Activated CD4-positive, alpha-beta memory T cell treated with anti-CD3 and anti-CD28 coated beads for 36 hours (primary cell): ENCODE data around the gene FOXP3. TPM values are rescaled to one million over a fixed set of nuclear protein-coding genes. Genes with fewer than 3 reads are reported as not detected.

Source experiments
- CTCF ChIA-PET: fragments of 350-600 bp; sonication (Branson Sonifier 250); formaldehyde crosslinking; loops from one replicate; lab custom pipeline; 2021; ENCODE audit warnings: antibody characterized with exemption, inconsistent platforms; lab: Charles Lee
- POLR2A ChIA-PET: fragments of 350-600 bp; sonication (Branson Sonifier 250); formaldehyde crosslinking; loops from one replicate; lab custom pipeline; 2021; ENCODE audit warnings: antibody characterized with exemption; lab: Charles Lee
- DNase-seq: peaks from one replicate; pipeline ENCODE4 v3.0.0-alpha.2; 2020
- H3K27ac Mint-ChIP-seq: one replicate; pipeline ENCODE4 v1.8.0; 2021; ENCODE audit warnings: mixed read lengths
- H3K27me3 Mint-ChIP-seq: one replicate; pipeline ENCODE4 v1.8.0; 2021; ENCODE audit warnings: mixed read lengths
- H3K36me3 Mint-ChIP-seq: one replicate; pipeline ENCODE4 v1.8.0; 2021; ENCODE audit warnings: mixed read lengths
- H3K4me1 Mint-ChIP-seq: one replicate; pipeline ENCODE4 v1.8.0; 2021; ENCODE audit warnings: low read depth, mixed read lengths
- H3K4me3 Mint-ChIP-seq: one replicate; pipeline ENCODE4 v1.8.0; 2021; ENCODE audit warnings: mild to moderate bottlenecking, mixed read lengths
- H3K9me3 Mint-ChIP-seq: one replicate; pipeline ENCODE4 v1.8.0; 2021; ENCODE audit warnings: mixed read lengths
- intact Hi-C: fragments of 100-400 bp; cut with micrococcal nuclease; formaldehyde crosslinking; loops from one replicate; pipeline ENCODE4 v1.15.1; 2023
- total RNA-seq, 2 experiments: library from RNA; stranded (reverse); gene quantifications; one replicate each; pipeline ENCODE4 v1.2.3, GENCODE V29; 2021

The FOXP3 gene
- total RNA-seq, 2 experiments from 2014 or later = 23.1 to 23.8 TPM

DNA sequence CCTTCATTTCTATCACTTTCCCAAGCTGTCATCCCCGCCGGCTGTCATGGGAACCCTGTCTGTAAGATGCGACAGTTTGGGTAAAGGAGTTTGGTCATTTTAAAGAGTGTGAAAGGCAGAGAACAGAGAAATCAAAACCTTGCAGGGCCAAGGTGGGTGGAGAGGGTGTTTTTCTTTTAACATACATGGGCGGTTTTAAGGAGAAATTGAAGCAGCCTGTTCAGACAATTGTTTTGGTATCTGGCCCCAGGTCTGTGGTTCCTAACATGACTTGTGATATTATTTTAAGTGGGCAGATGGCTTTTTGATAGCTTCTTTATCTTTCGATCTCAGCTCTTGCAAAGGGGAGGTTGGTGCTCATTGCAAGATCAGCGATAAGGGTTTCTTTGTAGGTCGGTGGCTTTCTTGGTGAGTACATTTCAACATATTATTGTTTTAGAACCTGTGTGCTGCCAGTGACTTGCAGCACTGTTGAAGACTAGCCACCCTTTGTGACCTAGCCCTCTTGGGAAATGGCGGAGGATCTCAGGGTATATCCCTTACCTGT is 8.7 kb upstream of the FOXP3 start:
- H3K4me1 Mint-ChIP-seq = peaks cover 79% of the 10 kb centered on the region
- H3K9me3 Mint-ChIP-seq = no peaks in the 10 kb centered on the region

GRCh38 chrX:49272421-49272820 is 7.9 kb upstream of the FOXP3 start:
- intact Hi-C loops = loop anchor here (2.0 to 10.0 kb wide), 2 partner anchors 20 to 698 kb away; partner anchors contain the start of gene RBM3
- DNase-seq = peak; percentile 52
- ChIA-PET CTCF (interaction anchor here (1.9 kb wide), 1 partner anchor 80 kb away, joined by 8 read pairs; no protein-coding TSS in a partner anchor), POLR2A (interaction anchor here (0.6 to 1.2 kb wide), 3 partner anchors 8 to 82 kb away, joined by 3 to 4 read pairs (median 3); no protein-coding TSS in a partner anchor)
- no peaks in the 10 kb centered on the region for H3K27me3 Mint-ChIP-seq
- H3K4me1 Mint-ChIP-seq = peaks cover 77% of the 10 kb centered on the region
- H3K27ac Mint-ChIP-seq = peak overlapping the region; percentile 100
- H3K4me3 Mint-ChIP-seq = peak overlapping the region; percentile 73
- peaks cover 22% of the 10 kb centered on the region for H3K36me3 Mint-ChIP-seq
- H3K9me3 Mint-ChIP-seq = no peaks in the 10 kb centered on the region

More for the DNA sequence above, 8.7 kb upstream of the FOXP3 start:
- ChIA-PET CTCF (interaction anchor here (1.9 kb wide), 1 partner anchor 81 kb away, joined by 8 read pairs; no protein-coding TSS in a partner anchor), POLR2A (interaction anchor here (0.6 to 1.5 kb wide), 4 partner anchors 9 to 82 kb away, joined by 3 to 4 read pairs (median 3); no protein-coding TSS in a partner anchor)
- Mint-ChIP-seq H3K36me3 (peaks cover 22% of the 10 kb centered on the region), H3K27ac (peak overlapping the region; percentile 100), H3K4me3 (peak overlapping the region; percentile 73), H3K27me3 (no peaks in the 10 kb centered on the region)
- peak; percentile 67 for DNase-seq
- intact Hi-C loops = loop anchor here (1.0 to 10.0 kb wide), 3 partner anchors 20 to 698 kb away; partner anchors contain the start of genes GPKOW and RBM3

- Mint-ChIP-seq H3K4me3 (peak overlapping the region; percentile 79), H3K9me3 (no peaks in the 10 kb centered on the region), H3K4me1 (peaks cover 68% of the 10 kb centered on the region), H3K27ac (peak overlapping the region; percentile 100), H3K36me3 (peaks cover 22% of the 10 kb centered on the region), H3K27me3 (no peaks in the 10 kb centered on the region)
- ChIA-PET CTCF (no interaction called here), POLR2A (no interaction called here)
- DNase-seq = peak; percentile 48
- intact Hi-C loops = loop anchor here (10.0 kb wide), 1 partner anchor 697 kb away; the partner anchor contains the start of gene RBM3
Observed at GRCh38 chrX:49271341-49271740, 6.8 kb upstream of the FOXP3 start.

GRCh38 chrX:49270249-49270921 is 5.9 kb upstream of the FOXP3 start:
- intact Hi-C loops = loop anchor here (10.0 kb wide), 1 partner anchor 696 kb away; the partner anchor contains the start of gene RBM3
- ChIA-PET CTCF (no interaction called here), POLR2A (no interaction called here)
- Mint-ChIP-seq H3K36me3 (peaks cover 22% of the 10 kb centered on the region), H3K4me3 (peak overlapping the region; percentile 79), H3K27me3 (no peaks in the 10 kb centered on the region), H3K27ac (peak overlapping the region; percentile 100), H3K9me3 (no peaks in the 10 kb centered on the region), H3K4me1 (peaks cover 58% of the 10 kb centered on the region)
- DNase-seq = no peak

GRCh38 chrX:49269767-49270248 is 5.3 kb upstream of the FOXP3 start, which contains the start of gene PPP1R3F:
TSS of gene PPP1R3F (plus strand) at chrX:49269793. CDS start at chrX:49269870, 77 bp downstream.
- peaks cover 57% of the 10 kb centered on the region for H3K4me1 Mint-ChIP-seq
- H3K4me3 Mint-ChIP-seq = peak within 1 kb of the TSS; percentile 91
- no peaks in the 10 kb centered on the region for H3K27me3 Mint-ChIP-seq
- DNase-seq = no peak
- CTCF ChIA-PET = no interaction called here
- H3K36me3 Mint-ChIP-seq = peaks cover 17% of the 10 kb centered on the region
- no peaks in the 10 kb centered on the region for H3K9me3 Mint-ChIP-seq
- intact Hi-C loops = loop anchor here (1.0 to 10.0 kb wide), 6 partner anchors 35 to 695 kb away; partner anchors contain the start of genes CCDC22, OTUD5, RBM3 and SYP
- peak within 1 kb of the TSS; percentile 100 for H3K27ac Mint-ChIP-seq
- POLR2A ChIA-PET = interaction anchor here (1.4 to 1.5 kb wide), 2 partner anchors 8 to 98 kb away, joined by 4 to 6 read pairs; partner anchors contain the start of gene PLP2

GRCh38 chrX:49269010-49269766 is 4.7 kb upstream of the FOXP3 start:
- CTCF ChIA-PET = interaction anchor here (0.6 to 1.2 kb wide), 3 partner anchors 12 to 113 kb away, joined by 3 to 7 read pairs (median 4); no protein-coding TSS in a partner anchor
- Mint-ChIP-seq H3K4me1 (peaks cover 56% of the 10 kb centered on the region), H3K27ac (peak overlapping the region; percentile 98), H3K36me3 (peaks cover 11% of the 10 kb centered on the region), H3K27me3 (no peaks in the 10 kb centered on the region), H3K9me3 (no peaks in the 10 kb centered on the region), H3K4me3 (peak overlapping the region; percentile 91)
- intact Hi-C loops = loop anchor here (1.0 to 5.0 kb wide), 5 partner anchors 34 to 312 kb away; partner anchors contain the start of genes CCDC22, OTUD5 and SYP
- POLR2A ChIA-PET = interaction anchor here (1.4 to 1.5 kb wide), 2 partner anchors 9 to 97 kb away, joined by 4 to 6 read pairs; partner anchors contain the start of gene PLP2
- peak; percentile 97 for DNase-seq

DNA sequence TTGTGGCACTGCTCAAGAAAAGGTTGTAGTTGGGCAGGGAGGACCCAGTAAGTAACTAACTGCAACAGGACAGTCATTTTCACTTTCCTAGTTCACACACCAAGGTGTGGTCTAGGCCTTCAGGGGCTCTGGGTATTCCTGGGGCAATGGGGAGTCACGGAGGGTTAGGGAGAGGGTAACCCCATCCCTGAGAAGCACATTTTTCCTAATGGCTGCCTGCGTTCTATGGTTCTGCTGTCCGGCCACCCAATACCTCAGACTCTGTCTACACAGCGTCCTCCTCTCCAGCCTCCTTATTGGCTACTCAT is 4.1 kb upstream of the FOXP3 start:
- Mint-ChIP-seq H3K4me1 (peaks cover 55% of the 10 kb centered on the region), H3K36me3 (peaks cover 11% of the 10 kb centered on the region), H3K9me3 (no peaks in the 10 kb centered on the region), H3K27me3 (no peaks in the 10 kb centered on the region), H3K27ac (peak overlapping the region; percentile 98), H3K4me3 (peak overlapping the region; percentile 91)
- ChIA-PET CTCF (interaction anchor here (1.0 to 1.2 kb wide), 2 partner anchors 76 to 113 kb away, joined by 3 to 7 read pairs; no protein-coding TSS in a partner anchor), POLR2A (interaction anchor here (1.4 to 1.5 kb wide), 2 partner anchors 9 to 97 kb away, joined by 4 to 6 read pairs; partner anchors contain the start of gene PLP2)
- DNase-seq = no peak
- intact Hi-C loops = loop anchor here (1.0 to 5.0 kb wide), 5 partner anchors 33 to 311 kb away; partner anchors contain the start of genes CCDC22, OTUD5 and SYP

- ChIA-PET POLR2A (no interaction called here), CTCF (no interaction called here)
- no peaks in the 10 kb centered on the region for H3K27me3 Mint-ChIP-seq
- H3K9me3 Mint-ChIP-seq = no peaks in the 10 kb centered on the region
- DNase-seq = no peak
- peak overlapping the region; percentile 10 for H3K4me3 Mint-ChIP-seq
- peaks cover 51% of the 10 kb centered on the region for H3K4me1 Mint-ChIP-seq
- intact Hi-C loops = loop anchor here (5.0 kb wide), 1 partner anchor 309 kb away; the partner anchor contains the start of gene OTUD5
- H3K36me3 Mint-ChIP-seq = peaks cover 17% of the 10 kb centered on the region
- H3K27ac Mint-ChIP-seq = no peak overlapping the region
Observed at GRCh38 chrX:49266523-49267445, 2.3 kb upstream of the FOXP3 start.

- peaks cover 45% of the 10 kb centered on the region for H3K4me1 Mint-ChIP-seq
- ChIA-PET CTCF (interaction anchor here (0.9 to 1.0 kb wide), 2 partner anchors 28 to 71 kb away, joined by 3 to 4 read pairs; partner anchors contain the start of gene CCDC22), POLR2A (interaction anchor here (0.7 kb wide), 2 partner anchors 9 to 10 kb away, joined by 3 to 4 read pairs; no protein-coding TSS in a partner anchor)
- peak overlapping the region; percentile 68 for H3K4me3 Mint-ChIP-seq
- intact Hi-C loops = no loop called here
- H3K27me3 Mint-ChIP-seq = no peaks in the 10 kb centered on the region
- H3K27ac Mint-ChIP-seq = peak overlapping the region; percentile 79
- H3K9me3 Mint-ChIP-seq = no peaks in the 10 kb centered on the region
- DNase-seq = no peak
- H3K36me3 Mint-ChIP-seq = peaks cover 9% of the 10 kb centered on the region
Observed at GRCh38 chrX:49263631-49264030, 879 bp downstream of the FOXP3 start.

GRCh38 chrX:49262603-49263002 is 1.9 kb downstream of the FOXP3 start:
- CTCF ChIA-PET = interaction anchor here (1.0 kb wide), 1 partner anchor 70 kb away, joined by 4 read pairs; no protein-coding TSS in a partner anchor
- peaks cover 44% of the 10 kb centered on the region for H3K4me1 Mint-ChIP-seq

More at GRCh38 chrX:49262603-49263002, 1.9 kb downstream of the FOXP3 start:
- Mint-ChIP-seq H3K9me3 (no peaks in the 10 kb centered on the region), H3K36me3 (peaks cover 9% of the 10 kb centered on the region), H3K27ac (peak overlapping the region; percentile 64), H3K27me3 (no peaks in the 10 kb centered on the region), H3K4me3 (peak overlapping the region; percentile 62)
- POLR2A ChIA-PET = no interaction called here
- no peak for DNase-seq
- intact Hi-C loops = no loop called here
